SW 1271 (cell line): Measurements from ENCODE around the gene ADCY1.
A peak's percentile ranks its signal among the peaks of the same experiment; 100 is the strongest.
"Not testable (repeated sequence)": the region's sequence is repeated elsewhere in the genome, so short reads cannot be mapped to it uniquely, and the experiment has no call there.

ENCODE experiments used
- DNase-seq, 2 experiments: peaks; one replicate each; lab custom pipeline; 2025; lab: John Stamatoyannopoulos, UW

The ADCY1 gene

GRCh38 chr7:45759464-45759863 is 185.3 kb downstream of the ADCY1 start:
- not testable (repeated sequence) for DNase-seq

- DNase-seq: not testable (repeated sequence)
Measured at GRCh38 chr7:45761545-45762205, 187.5 kb downstream of the ADCY1 start.

- DNase-seq: not testable (repeated sequence)
Measured at GRCh38 chr7:45762225-45762994, 188.2 kb downstream of the ADCY1 start.

GRCh38 chr7:45768516-45769394 is 194.6 kb downstream of the ADCY1 start:
- DNase-seq: peak; percentile 89 to 92

GRCh38 chr7:45769626-45770025 is 195.5 kb downstream of the ADCY1 start:
- DNase-seq: not testable (repeated sequence)
